Stimulated activated CD4-positive, alpha-beta T cell treated with anti-CD3 and anti-CD28 coated beads, Interleukin-15, amount 100 ng/mL, for 1 hour (primary cell): Measurements from ENCODE around the gene RSPH1.

Experiments
- DNase-seq, 2 donors: peaks; one replicate each; pipeline ENCODE4 v3.0.0-alpha.2; 2020; ENCODE audit warnings: low read depth in 1 of 2, low spot score in 1 of 2

The RSPH1 gene

DNA sequence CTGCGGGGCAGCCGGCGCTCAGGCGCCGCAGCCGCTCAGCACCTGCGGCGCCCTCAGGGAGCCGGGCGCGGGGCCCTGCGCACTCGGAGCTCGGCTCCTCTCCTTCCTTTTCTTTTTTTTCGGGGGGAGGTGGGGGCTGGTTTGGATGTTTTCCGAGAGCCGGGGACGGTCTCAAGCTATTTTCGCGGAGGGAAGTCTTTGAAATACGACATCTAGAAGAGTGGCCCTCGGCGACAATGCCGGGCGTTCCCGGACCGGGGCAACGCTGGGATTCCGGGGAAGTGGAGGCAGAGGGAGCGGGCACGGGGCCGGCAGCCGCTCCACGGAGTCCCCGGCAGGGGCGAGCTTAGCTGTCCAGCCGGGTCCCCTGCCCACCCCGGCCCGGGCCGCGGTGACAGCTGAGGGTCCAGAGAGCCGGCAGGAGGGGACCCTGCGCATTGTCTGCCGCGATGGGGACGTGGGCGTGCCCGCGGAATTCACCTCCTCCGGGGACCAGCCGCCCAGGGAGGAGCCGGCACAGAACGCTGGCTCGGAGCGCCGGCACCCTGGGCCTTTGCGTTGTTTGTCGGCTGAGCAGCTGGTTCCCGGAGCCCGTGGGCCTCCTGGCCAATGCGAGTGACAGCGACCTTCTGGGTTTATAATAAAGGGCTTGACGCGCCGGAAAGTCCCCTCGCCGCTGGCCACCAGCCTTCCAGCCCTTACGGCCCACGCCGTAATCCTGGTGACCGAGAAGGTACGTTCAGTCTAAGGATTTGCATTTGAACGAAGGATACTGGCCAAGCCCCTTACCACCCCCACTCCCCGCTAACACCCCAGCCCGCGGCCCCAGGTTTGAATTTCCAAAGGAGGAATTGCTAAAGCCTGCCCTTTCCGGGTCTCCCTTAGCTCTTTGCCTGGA lies 18.2 kb upstream of the RSPH1 start:
- peak in 1 of 2 donors; percentile 64 for DNase-seq

DNA sequence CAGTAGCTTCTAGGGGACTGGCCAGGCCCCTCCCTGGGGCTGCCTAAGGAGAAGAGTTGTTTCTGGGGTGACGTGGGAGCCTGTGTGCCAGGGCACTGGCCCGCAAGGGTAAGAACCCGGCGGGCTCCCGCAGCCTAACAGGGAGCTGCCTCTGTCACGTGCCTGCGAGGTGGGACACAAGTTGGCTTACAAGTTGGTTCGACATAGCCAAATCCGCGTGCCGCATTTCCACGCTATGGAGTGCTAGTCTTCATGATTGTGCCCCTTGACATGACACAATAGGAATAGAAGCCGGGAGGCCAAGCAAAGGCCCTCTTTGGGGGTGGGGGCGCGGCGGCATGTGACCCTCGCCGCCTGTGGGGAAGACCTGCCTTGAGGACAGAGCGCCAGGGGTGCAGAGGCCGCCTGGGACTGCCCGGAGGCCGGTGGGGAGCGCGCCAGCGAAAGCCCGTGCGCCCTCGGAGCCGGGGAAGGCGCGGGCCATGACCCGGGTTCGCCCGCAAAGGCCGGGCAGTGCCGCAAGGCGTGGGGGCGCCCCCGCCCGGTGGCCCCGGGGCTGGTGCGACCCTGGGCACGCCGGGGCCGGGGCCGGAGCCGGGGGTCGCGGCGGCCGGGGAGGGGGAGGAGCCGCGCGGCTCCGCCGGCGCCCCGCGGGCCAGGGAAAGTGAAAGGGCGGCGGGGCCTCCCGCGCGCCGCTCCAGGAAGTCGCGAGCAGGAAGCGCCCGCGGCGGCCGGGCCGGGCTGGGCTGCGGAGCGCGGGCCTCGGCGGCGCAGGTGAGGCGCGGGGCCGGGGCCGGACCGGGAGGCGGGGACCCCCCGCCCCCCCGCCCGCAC lies 17.3 kb upstream of the RSPH1 start, which contains the start of gene SLC37A1:
TSS of gene SLC37A1 (plus strand) at position 702 of the 834 bp plus-strand sequence. CDS start 4,603 bp downstream, outside the sequence.
- peak in 1 of 2 donors; percentile 37 for DNase-seq

DNA sequence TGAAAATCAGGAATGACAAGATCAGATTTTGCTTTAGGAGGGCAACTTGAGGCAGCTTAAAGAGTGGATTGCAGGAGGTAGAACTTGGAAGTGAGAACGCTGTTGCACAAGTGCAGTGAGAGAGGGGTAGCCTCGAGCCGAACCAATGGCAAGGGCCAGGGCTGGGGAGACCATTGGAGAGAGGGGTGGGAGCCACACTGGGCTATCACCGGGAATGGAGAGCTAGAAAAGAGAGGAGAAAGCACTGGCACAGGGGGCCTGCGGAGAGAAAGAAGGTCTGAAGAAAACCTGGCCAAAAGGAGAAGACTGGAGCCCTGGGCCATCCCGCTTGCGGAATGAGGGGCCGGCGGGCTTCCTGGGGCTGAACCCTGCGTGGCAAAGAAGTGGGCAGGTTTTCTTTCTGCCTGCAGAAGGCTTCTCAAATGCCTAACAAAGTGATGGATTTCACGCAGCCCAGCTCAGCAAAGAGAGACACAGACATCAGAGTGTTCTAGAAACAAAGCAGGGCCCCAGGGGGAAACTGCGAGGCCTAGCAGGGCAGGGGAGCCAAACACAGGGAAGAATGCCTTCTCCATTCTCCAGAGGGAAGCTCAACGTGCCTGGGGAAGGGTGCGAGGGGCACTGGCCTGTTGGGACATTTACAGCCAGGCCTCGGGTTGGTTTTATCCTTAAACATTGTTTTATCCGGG lies 16.5 kb upstream of the RSPH1 start:
- no peak for DNase-seq

DNA sequence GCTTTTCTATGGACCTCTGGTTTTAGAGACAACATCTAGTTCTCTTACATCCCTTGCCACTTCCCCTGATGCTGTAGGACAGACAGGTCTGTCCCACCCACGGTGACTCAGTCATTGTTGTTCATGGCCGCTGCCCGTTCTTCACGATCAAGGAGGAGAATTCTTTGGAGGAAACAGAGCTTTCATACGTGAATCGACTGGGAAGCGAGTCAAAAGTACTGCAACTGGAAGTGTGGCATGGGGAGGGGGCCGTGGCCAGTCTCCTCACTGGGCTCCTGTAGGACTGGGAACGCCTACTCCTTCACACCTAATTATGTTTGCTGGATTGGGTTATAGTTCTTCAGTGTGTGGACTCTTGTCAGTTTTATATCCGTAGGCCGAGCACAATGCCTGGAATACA lies 13.2 kb upstream of the RSPH1 start:
- no peak for DNase-seq

DNA sequence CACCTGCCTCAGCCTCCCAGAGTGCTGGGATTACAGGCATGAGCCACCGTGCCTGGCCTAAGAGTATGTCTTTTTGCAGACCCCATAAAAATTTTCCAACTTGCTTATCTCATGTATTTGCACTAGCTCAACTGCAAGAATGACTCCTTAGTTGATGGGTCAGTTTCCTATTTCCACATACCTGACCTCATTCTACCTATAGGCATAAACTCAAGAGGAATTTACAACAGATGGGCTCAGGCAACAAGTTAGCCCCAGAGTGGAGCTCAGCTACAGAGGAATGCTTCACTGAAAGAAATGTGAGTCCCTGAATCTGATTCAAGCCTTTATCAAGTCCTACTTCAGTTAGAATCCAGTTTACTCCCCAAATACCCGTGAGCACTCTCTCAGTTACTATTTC lies 12.3 kb upstream of the RSPH1 start:
- DNase-seq = no peak

DNA sequence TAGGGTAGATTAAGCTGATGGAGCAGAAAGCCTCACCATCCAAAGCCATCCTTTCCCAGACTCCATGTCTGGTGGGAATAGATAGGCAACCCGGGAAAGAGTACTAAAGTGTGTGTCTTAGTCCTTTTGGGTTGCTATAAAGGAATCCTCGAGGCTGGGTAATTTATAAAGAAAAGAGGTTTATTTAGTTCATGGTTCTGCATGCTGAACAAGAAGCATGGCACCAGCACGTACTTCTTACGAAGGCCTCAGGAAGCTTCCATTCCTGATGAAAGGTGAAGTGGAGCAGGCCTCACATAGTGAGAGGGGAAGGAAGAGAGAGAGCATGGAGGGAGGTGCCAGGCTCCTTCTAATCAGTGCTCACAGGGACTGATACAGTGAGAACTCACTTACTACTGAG lies 11.4 kb upstream of the RSPH1 start:
- no peak for DNase-seq

DNA sequence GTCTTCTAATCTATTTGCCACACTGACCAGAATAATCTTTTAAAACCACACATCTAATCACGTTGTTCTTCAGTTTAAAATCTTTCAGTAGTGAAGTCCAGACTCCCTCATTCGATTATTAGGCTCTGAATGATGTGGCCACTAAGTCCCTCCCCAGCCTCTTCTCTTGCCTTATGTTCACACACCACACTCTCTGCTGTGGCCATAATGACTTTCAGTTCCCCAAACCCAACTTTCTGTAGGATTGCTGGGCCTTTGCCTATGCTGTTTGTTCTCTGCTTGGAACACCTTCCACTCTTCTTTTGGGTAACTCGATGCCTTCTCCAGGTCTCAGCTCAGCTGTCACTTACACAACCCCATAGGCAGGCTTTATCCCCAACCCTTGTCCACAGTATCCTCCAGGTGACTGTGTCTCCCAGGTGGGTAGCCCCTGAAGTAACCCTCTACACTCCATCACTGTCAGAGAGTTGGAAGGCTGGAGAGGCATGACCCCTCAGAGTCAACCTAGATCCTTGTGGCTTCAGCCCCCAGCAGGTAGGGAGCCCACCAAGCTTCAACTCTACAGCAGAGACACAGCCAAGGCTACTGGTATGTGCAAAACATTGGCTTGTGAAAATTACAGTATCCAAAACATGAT lies 9.2 kb upstream of the RSPH1 start:
- DNase-seq = no peak

DNA sequence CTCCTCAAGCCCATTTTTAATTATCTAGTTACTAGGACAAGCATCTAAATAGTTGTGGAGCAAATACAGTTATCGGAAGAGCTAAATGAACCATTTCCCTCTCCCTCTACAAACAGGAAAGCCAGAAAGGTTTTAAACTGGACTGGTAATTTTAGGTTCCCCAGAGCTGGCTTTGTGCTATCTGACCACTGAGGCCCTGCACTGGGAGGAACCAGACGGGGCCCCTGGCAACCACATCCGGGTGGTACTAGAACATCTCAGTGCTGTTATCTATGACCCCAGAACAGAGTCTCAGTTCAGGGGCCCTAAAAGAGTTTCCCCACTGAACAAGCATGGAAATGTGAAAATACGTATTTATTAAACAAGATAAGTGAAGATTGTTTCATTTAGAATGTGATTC lies 7.7 kb upstream of the RSPH1 start:
- DNase-seq = no peak

DNA sequence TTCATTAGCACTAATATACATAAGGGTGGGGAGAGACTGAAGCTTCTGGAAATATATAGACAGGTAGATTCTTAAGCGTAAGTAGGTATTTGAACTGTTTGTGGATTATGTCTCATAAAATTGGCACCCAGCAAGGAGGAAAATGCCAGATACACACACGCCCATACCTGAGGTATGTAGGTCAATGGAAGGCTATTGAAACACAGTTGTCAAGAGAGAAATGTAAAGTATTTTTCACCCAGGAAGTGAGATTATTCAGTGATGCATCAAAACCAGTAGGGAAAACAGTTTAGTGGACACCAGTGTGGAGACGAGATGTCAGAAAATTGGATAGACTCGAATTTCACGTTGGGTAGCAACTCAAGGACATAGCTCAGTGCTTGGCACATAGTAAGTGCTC lies 4.7 kb upstream of the RSPH1 start:
- no peak for DNase-seq

DNA sequence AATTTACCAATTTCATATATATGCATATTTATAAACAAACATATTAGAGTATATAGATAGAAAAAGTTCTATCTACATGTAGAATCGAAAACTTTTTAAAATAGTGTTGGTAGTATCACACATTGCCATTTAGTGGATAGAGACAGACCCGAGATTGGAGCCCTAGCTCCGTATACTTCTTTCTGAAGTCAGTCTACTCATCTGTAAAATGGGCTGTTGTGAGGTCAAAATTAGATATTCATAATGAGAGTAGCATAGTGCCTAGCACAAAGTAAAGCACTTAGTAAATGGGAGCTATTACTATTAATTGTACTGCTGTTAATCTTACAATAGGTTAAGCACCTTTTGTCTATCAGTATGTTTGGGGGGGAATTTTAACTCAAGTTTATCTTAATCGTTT lies 4.2 kb upstream of the RSPH1 start:
- no peak for DNase-seq

DNA sequence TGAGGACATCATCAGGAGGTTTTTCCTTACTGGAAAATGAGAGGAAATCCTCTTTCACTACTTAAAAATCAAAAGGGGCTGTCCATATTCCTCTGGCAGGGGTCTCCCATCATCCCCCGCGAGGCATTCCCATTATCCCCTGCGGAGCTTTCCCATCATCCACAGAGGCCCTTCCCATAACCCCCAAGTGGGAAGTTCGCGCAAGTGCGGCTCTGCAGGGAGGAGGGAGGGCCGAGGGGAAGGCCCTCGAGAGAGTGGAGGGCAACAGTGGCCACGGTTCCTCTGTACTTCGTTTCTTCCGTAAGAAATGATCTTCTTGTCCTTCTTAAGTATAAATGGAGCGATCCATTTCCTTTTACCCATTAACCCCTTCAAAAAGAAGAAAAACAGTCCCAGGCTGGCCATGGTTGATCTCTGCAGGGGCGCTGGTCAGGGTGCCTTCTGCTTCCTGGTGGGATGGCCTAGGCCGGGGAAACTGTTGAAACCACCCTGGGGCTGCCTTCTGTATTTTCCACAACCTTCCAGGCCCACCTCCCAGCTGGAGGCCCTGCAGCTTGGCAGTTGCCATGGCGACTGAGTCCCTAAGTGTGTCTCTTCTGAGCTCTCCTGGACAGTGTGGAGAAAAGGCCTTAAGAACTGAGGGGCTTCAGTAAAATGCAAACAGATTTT lies 3.6 kb upstream of the RSPH1 start:
- no peak for DNase-seq

DNA sequence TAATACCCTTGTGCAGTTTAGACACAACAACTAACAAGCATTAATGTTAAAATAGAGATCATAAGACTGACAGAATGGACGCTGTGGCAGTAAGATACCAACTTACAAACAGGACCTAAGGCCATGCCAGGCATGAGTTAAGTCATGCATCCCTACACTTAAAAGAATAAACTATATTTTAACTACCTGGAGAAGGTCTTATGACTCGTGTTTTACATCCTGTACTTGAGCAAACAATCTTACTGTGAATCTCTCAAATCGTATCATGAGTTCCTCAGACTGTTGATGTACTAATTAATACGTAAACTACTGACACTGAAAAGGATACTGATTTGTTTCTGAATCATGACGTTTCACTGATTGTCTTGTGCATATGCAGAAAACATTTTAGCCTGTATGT lies 2.0 kb upstream of the RSPH1 start:
- DNase-seq = no peak

DNA sequence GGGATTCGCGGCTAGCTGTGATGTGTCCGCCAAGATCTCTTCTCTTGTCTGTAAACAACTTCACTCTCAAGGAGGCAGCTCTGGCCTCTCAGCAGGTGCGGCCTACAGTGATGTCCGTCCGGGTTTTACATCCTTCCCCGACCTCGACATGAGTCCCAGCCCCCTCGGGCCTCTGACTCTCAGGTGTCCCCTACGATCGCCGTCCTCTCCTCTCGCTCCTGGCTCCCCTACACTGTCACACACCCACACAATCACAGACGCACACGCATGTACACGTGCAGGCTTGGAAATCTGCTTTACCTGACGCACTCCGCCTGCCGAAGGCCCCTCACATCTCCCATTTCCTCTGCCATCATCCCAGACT lies 797 bp upstream of the RSPH1 start:
- no peak for DNase-seq

DNA sequence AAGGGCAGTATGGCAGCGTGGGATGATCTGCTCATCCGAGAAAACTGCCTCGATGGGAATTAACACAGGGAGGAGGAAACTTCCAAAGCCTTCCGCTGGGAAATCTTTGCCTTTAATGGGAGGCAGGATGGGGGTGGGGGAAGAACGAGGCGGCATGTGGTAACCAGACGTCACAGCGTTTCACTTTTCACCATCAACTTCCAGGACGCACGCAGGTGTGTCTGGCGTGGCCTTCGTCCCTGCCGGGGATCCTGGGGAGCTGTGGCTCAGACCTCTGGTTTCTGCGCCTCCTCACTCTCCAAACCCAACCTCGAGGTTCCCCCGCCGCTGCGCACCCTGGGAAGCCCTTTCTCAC lies 282 bp downstream of the RSPH1 start:
- no peak for DNase-seq

DNA sequence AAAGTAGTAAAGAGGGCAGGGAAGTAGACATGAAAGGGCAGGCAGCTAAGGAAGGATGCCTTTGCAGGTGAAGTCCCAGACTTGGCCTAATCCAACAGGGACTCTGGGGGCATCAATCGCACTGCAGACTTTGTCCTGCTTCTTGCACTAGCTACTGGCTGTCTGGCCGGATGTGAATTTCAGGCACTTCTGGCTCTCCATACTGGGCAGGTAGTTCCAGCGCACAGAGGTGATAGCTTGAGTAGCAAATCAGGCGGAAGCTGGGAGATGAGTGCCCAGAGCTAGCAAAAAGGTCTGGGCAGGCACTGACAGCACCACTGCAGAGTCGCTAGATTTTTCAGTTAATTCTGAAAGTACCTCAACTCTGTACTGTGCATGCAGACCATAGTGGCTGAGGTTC lies 997 bp downstream of the RSPH1 start:
- no peak for DNase-seq

DNA sequence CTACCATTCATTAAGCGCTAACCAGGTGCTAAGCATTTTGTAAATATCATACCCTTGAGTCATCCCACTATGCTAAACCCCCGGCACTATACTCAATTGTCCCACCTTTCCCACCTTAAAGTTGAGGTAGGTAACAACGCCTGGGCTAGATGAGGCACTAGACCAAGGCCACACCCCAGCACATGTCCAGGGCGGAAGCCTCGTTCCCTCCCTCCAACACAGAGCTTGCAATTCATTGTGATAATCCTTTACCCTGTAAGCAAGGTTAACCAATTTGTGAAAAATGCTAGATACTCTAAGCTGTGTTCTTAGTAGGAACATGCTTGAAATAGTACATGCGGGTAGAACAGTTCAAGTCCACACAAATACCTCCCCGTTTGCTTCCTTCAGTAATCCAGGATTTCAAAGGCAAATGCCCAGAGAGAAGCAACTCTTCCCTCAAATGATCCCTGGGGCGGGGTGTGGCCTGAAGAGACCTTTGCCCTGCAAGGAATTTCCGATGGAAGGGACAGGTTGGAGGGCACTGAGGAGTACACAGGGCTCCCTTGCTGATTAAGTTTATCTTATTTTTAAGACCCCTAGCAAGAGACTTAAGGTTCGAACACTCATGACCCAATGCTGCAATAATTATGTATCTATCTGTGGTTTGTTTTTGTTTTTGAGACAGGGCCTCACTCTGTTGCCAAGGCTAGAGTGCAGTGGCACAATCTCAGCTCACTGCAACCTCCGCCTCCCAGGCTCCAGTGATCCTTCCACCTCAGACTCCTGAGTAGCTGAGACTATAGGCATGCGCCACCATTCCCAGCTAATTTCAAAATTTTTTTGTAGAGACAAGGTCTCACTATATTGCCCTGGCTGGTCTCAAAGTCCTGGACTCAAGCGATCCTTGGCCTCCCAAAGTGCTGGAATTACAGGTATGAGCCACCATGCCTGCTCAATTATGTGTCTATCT lies 2.6 kb downstream of the RSPH1 start:
- DNase-seq = no peak

DNA sequence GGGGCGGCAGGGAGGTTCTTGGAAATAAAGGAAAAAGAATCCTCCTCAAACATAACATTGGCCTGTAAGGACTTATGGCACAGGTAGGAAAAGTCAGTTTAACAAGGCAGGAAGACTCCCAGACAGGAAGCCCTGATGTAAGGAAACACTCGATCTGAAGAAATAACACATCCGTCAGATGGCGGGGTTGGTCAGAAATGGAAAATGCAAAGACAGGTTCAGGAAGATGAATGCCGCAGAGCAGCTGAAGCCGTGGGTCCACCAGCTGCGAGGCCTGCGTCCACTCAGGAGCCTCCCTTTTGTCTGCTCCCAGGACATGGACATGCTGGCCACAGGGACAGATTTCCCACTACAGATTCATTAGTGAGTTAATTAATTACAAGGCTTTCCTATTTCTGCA lies 3.8 kb downstream of the RSPH1 start:
- DNase-seq = no peak

DNA sequence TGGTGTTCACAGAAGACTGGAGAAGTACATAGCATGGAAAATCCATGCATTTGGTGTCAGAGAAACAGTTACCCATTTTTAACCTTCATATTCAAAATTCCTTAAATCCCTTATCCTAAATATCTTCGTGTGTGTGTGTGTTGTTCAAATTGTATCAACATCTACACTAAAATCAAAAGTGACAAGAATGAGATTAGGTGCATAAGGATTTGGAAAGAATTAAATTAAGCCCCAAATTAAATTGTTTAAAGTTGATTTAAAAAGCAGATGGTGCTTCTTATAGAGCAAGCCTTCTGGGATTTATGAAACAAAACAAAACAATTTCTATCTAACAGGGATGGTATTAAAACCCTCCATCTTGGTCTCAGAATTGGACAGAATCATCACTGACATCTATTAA lies 4.7 kb downstream of the RSPH1 start:
- DNase-seq = no peak

DNA sequence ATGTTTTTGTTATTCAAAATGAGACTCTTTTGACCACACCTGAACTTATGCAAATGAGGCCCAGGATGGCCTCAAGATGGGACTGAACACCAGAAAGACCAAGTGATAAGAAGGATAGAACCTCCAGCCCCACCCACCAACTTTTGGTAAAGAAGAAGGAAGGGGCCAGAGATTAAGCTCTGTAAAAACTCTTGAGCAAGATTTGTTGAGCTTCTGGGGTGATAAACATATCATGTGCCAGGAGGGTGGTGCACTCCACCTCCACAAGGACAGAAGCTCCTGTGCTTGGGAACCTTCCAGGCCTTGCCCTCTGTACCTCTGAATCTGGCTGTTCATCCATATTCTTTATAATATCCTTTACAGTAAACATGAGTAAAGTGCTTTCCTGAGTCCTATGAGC lies 5.3 kb downstream of the RSPH1 start:
- DNase-seq = no peak

DNA sequence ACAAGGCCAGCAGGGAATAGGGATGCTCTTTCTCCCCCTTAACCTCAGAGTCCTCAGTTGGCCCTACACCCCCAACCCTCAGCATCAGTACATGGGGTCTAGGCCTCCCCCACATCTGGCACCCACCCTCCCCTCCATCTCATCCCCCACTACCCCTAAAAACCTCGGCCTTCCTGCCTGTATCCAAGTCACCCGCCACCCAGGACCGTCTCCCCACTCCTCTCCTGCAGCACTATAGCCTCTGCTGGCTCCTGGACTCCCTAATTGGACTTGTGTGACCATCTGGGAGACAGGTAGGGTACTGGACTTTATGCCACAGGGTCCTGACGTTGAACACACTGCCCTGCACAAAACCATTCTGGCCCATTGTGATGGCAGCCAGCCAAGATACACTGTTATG lies 6.0 kb downstream of the RSPH1 start:
- no peak for DNase-seq
